Measurements from ENCODE around the gene GSDME.

The GSDME gene

DNA sequence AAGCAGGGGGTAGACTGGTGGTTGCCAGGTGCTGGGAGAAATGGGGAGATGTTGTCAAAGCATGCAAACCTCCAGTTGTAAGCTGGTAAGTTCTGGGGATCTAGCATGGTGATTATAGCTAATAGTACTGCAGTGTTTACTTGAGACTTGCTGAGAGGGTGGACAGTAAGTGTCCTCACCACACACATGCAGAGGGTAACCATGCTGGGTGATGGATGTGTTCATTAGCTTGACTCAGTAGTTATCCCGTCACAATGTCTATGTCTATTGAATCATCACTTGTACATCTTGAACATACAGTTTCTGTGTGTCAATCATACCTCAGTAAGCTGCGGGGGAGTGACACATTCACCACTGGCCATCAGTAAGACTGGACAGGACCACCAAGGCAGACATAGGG is 42.1 kb downstream of the GSDME start:
- H3K4me3 ChIP-seq (IDR thresholded peaks at IDR 0.05; ENCODE audit: insufficient read depth, low read depth, low read length) = no peak overlapping the region
- no peak overlapping the region for H3K9ac ChIP-seq
- no peaks in the 10 kb centered on the region for H4K20me1 ChIP-seq (ENCODE audit: insufficient read depth)
- no peak overlapping the region for H2AFZ ChIP-seq (ENCODE audit: low read depth)
- no peaks in the 10 kb centered on the region for H3K4me1 ChIP-seq (ENCODE audit: low read depth, poor library complexity, severe bottlenecking)
- H3K4me2 ChIP-seq = no peak overlapping the region
- no peaks in the 10 kb centered on the region for H3K79me2 ChIP-seq (ENCODE audit: insufficient read depth, low read depth)
- no peaks in the 10 kb centered on the region for H3K27me3 ChIP-seq (ENCODE audit: insufficient read depth, low read depth)
- H3K27ac ChIP-seq = no peak overlapping the region
- TF ChIP-seq, protein P1, sequence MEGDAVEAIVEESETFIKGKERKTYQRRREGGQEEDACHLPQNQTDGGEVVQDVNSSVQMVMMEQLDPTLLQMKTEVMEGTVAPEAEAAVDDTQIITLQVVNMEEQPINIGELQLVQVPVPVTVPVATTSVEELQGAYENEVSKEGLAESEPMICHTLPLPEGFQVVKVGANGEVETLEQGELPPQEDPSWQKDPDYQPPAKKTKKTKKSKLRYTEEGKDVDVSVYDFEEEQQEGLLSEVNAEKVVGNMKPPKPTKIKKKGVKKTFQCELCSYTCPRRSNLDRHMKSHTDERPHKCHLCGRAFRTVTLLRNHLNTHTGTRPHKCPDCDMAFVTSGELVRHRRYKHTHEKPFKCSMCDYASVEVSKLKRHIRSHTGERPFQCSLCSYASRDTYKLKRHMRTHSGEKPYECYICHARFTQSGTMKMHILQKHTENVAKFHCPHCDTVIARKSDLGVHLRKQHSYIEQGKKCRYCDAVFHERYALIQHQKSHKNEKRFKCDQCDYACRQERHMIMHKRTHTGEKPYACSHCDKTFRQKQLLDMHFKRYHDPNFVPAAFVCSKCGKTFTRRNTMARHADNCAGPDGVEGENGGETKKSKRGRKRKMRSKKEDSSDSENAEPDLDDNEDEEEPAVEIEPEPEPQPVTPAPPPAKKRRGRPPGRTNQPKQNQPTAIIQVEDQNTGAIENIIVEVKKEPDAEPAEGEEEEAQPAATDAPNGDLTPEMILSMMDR (conservative IDR thresholded peaks at IDR 0.05; ENCODE audit: low read depth, low read length) = no peak
- no peaks in the 10 kb centered on the region for H3K36me3 ChIP-seq (ENCODE audit: insufficient read depth)

DNA sequence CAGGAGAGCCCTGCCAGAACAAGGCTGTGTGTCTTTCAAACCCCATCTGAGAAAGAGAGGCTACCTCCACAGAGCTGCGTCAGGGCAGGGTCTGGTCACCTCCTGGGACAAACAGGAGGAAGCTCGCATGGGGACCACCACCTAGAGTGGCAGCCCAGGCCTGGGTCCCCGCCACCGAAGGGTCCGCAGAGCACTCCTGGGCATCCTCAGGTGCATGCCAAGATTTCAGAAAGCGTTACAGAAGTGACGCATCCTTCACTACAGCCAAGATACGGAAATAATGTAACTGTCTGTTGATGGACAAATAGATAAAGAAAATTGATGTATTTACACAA is 42.6 kb downstream of the GSDME start:
- no peak overlapping the region for H3K4me2 ChIP-seq
- H2AFZ ChIP-seq (ENCODE audit: low read depth) = no peak overlapping the region
- H3K27me3 ChIP-seq (ENCODE audit: insufficient read depth, low read depth) = no peaks in the 10 kb centered on the region
- H3K4me1 ChIP-seq (ENCODE audit: low read depth, poor library complexity, severe bottlenecking) = no peaks in the 10 kb centered on the region
- TF ChIP-seq, protein P1 (conservative IDR thresholded peaks at IDR 0.05; ENCODE audit: low read depth, low read length) = no peak
- no peaks in the 10 kb centered on the region for H3K36me3 ChIP-seq (ENCODE audit: insufficient read depth)
- no peak overlapping the region for H3K27ac ChIP-seq
- no peak overlapping the region for H3K4me3 ChIP-seq (IDR thresholded peaks at IDR 0.05; ENCODE audit: insufficient read depth, low read depth, low read length)
- H3K79me2 ChIP-seq (ENCODE audit: insufficient read depth, low read depth) = no peaks in the 10 kb centered on the region
- no peaks in the 10 kb centered on the region for H4K20me1 ChIP-seq (ENCODE audit: insufficient read depth)
- H3K9ac ChIP-seq = no peak overlapping the region

DNA sequence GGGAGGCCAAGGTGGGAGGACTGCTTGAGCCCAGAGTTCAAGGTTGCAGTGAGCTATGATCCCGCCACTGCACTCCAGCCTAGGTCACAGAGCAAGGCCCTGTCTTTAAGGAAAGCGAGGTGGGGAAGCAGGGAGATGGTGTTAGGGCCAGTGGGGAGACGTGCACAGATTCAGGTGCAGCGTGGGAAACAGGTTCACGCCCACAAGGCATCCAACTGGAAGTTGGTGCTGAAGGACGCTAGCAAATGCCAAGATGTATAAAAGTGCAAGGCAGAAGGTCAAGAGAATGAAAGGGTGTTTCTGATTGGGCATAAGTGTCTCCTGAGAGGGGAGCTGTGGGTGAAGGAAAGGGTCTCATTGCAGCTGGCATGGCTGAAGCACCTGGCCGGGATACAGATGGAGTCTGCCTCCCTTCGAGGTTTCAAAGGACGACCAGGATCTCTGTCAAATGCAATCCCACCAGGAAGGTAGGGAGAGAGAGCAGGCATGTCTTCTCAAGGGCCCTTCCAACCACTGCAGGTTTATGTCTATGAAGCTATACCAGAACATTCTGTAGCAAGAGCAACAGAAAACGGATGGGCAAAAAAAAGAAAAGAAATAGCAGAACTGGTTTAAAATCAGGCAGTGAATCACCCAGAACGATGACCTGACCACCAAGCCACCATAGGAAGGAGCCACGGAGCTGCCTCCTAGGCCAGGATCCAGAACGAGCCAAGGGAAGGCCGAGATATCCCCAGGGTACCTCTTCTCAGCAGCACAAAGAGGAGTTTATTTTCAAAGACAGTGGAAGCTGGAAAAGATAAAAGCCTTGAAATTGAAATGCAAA is 43.2 kb downstream of the GSDME start:
- TF ChIP-seq, protein P1 (conservative IDR thresholded peaks at IDR 0.05; ENCODE audit: low read depth, low read length) = no peak
- no peaks in the 10 kb centered on the region for H3K4me1 ChIP-seq (ENCODE audit: low read depth, poor library complexity, severe bottlenecking)
- H2AFZ ChIP-seq (ENCODE audit: low read depth) = no peak overlapping the region
- H3K27ac ChIP-seq = no peak overlapping the region
- no peaks in the 10 kb centered on the region for H3K79me2 ChIP-seq (ENCODE audit: insufficient read depth, low read depth)
- H3K4me2 ChIP-seq = no peak overlapping the region
- no peaks in the 10 kb centered on the region for H4K20me1 ChIP-seq (ENCODE audit: insufficient read depth)
- no peaks in the 10 kb centered on the region for H3K27me3 ChIP-seq (ENCODE audit: insufficient read depth, low read depth)
- H3K4me3 ChIP-seq (IDR thresholded peaks at IDR 0.05; ENCODE audit: insufficient read depth, low read depth, low read length) = no peak overlapping the region
- no peaks in the 10 kb centered on the region for H3K36me3 ChIP-seq (ENCODE audit: insufficient read depth)
- no peak overlapping the region for H3K9ac ChIP-seq

- Histone ChIP-seq H3K27ac (no peak overlapping the region), H3K79me2 (ENCODE audit: insufficient read depth, low read depth) (no peaks in the 10 kb centered on the region), H2AFZ (ENCODE audit: low read depth) (no peak overlapping the region), H3K9ac (no peak overlapping the region), H3K4me1 (ENCODE audit: low read depth, poor library complexity, severe bottlenecking) (no peaks in the 10 kb centered on the region), H3K27me3 (ENCODE audit: insufficient read depth, low read depth) (no peaks in the 10 kb centered on the region), H4K20me1 (ENCODE audit: insufficient read depth) (no peaks in the 10 kb centered on the region), H3K36me3 (ENCODE audit: insufficient read depth) (no peaks in the 10 kb centered on the region), H3K4me3 (IDR thresholded peaks at IDR 0.05; ENCODE audit: insufficient read depth, low read depth, low read length) (no peak overlapping the region), H3K4me2 (no peak overlapping the region)
- TF ChIP-seq, protein P1 (conservative IDR thresholded peaks at IDR 0.05; ENCODE audit: low read depth, low read length) = no peak
Observed at GRCh38 chr7:24713039-24713793, 44.0 kb downstream of the GSDME start.

Data from KMS-11 (cell line).